Cerebellar cortex (tissue), 1 donor: ENCODE measurements around the gene ZNF536.
A peak's percentile ranks its signal among the peaks of the same experiment; 100 is the strongest.
"Not testable (repeated sequence)": the region's sequence is repeated elsewhere in the genome, so short reads cannot be mapped to it uniquely, and the experiment has no call there.

Experiments
- DNase-seq: peaks from one replicate; pipeline ENCODE4 v3.0.0-alpha.2; 2015; ENCODE audit warnings: low spot score

The ZNF536 gene

GRCh38 chr19:30486250-30486649 lies 114.1 kb downstream of the ZNF536 start:
- DNase-seq: not testable (repeated sequence)

- no peak for DNase-seq
Measured at GRCh38 chr19:30487178-30487577, 115.0 kb downstream of the ZNF536 start.

- DNase-seq: no peak
Measured at GRCh38 chr19:30488191-30488590, 116.0 kb downstream of the ZNF536 start.

- no peak for DNase-seq
Measured at GRCh38 chr19:30490760-30491159, 118.6 kb downstream of the ZNF536 start.

- DNase-seq: no peak
Measured at GRCh38 chr19:30492586-30493270, 120.5 kb downstream of the ZNF536 start.

GRCh38 chr19:30497034-30497433 lies 124.8 kb downstream of the ZNF536 start:
- DNase-seq: no peak

GRCh38 chr19:30498085-30498484 lies 125.9 kb downstream of the ZNF536 start:
- DNase-seq: not testable (repeated sequence)

GRCh38 chr19:30498707-30499106 lies 126.5 kb downstream of the ZNF536 start:
- peak; percentile 10 for DNase-seq

- no peak for DNase-seq
Measured at GRCh38 chr19:30504272-30504671, 132.1 kb downstream of the ZNF536 start.

- DNase-seq: no peak
Measured at GRCh38 chr19:30512176-30513081, 140.2 kb downstream of the ZNF536 start.

- no peak for DNase-seq
Measured at GRCh38 chr19:30513082-30513411, 140.9 kb downstream of the ZNF536 start.

GRCh38 chr19:30516111-30516510 lies 143.9 kb downstream of the ZNF536 start:
- DNase-seq: no peak

GRCh38 chr19:30516531-30516930 lies 144.3 kb downstream of the ZNF536 start:
- DNase-seq: no peak

GRCh38 chr19:30518965-30519606 lies 146.9 kb downstream of the ZNF536 start:
- DNase-seq: no peak

- DNase-seq: no peak
Measured at GRCh38 chr19:30519607-30520205, 147.5 kb downstream of the ZNF536 start.

GRCh38 chr19:30520735-30521479 lies 148.7 kb downstream of the ZNF536 start:
- no peak for DNase-seq

GRCh38 chr19:30521937-30522336 lies 149.8 kb downstream of the ZNF536 start:
- DNase-seq: peak; percentile 18

GRCh38 chr19:30522341-30522740 lies 150.2 kb downstream of the ZNF536 start:
- DNase-seq: no peak

- no peak for DNase-seq
Measured at GRCh38 chr19:30523791-30524190, 151.6 kb downstream of the ZNF536 start.

- DNase-seq: no peak
Measured at GRCh38 chr19:30525383-30525782, 153.2 kb downstream of the ZNF536 start.

- no peak for DNase-seq
Measured at GRCh38 chr19:30528919-30529318, 156.7 kb downstream of the ZNF536 start.

- DNase-seq: no peak
Measured at GRCh38 chr19:30529876-30530275, 157.7 kb downstream of the ZNF536 start.
